Peyer's patch (tissue), 4 donors: ENCODE data around the gene FUOM. TPM values are rescaled to one million over a fixed set of nuclear protein-coding genes. Genes with fewer than 3 reads are reported as not detected.
A peak's percentile ranks its signal among the peaks of the same experiment; 100 is the strongest.
"Not testable (repeated sequence)": the region's sequence is repeated elsewhere in the genome, so short reads cannot be mapped to it uniquely, and the experiment has no call there.

Experiments
- DNase-seq, 3 donors: peaks; one replicate each; pipeline ENCODE4 v3.0.0-alpha.2; 2017 to 2019
- H3K27ac ChIP-seq, 4 donors: fragments of 200-600 bp; sonication (generic); one replicate each; pipeline ENCODE4 v1.5.1; 2016 to 2019
- H3K27me3 ChIP-seq, 2 donors: fragments of 200-600 bp; sonication (generic); one replicate each; pipeline ENCODE4 v1.5.1; 2019
- H3K36me3 ChIP-seq, 3 donors: fragments of 200-600 bp; sonication (generic); one replicate each; pipeline ENCODE4 v1.5.1; 2016 to 2019
- H3K4me1 ChIP-seq, 4 donors: fragments of 200-600 bp; sonication (generic); one replicate each; pipeline ENCODE4 v1.5.1; 2016 to 2019
- H3K4me3 ChIP-seq, 4 donors: fragments of 200-600 bp; sonication (generic); 1 replicate in 3 of 4; 2 replicates in 1 of 4; pipeline ENCODE4 v1.5.1; 2016 to 2019; ENCODE audit warnings: mild to moderate bottlenecking in 1 of 4
- H3K9me3 ChIP-seq, 4 donors: fragments of 200-600 bp; sonication (generic); one replicate each; pipeline ENCODE4 v1.5.1; 2016 to 2019; ENCODE audit warnings: mild to moderate bottlenecking in 1 of 4
- POLR2A ChIP-seq, 2 donors: fragments of 450-650 bp; IDR thresholded peaks; one replicate each; pipeline ENCODE4 v1.5.1; 2017; ENCODE audit warnings: antibody characterized with exemption in 2 of 2, mild to moderate bottlenecking in 2 of 2, moderate library complexity in 2 of 2
- total RNA-seq, 4 donors: library from RNA; depleted of rRNA; stranded (reverse); fragments of >200 nt; gene quantifications; one replicate each; pipeline ENCODE4 v1.1.0, GENCODE V29; 2016
- TF ChIP-seq, protein P1 (sequence below), 6 experiments: fragments of 450-650 bp in 4 of 6; fragments of 200-600 bp in 2 of 6; sonication (generic) in 1 of 6; IDR thresholded peaks; one replicate each; pipeline ENCODE4 v1.5.1; 2017 to 2019; ENCODE audit warnings: antibody characterized with exemption in 6 of 6, mild to moderate bottlenecking in 3 of 6, moderate library complexity in 1 of 6

The FUOM gene
- total RNA-seq, 4 donors from 2014 or later = 88.3 to 214 (median 163) TPM

DNA sequence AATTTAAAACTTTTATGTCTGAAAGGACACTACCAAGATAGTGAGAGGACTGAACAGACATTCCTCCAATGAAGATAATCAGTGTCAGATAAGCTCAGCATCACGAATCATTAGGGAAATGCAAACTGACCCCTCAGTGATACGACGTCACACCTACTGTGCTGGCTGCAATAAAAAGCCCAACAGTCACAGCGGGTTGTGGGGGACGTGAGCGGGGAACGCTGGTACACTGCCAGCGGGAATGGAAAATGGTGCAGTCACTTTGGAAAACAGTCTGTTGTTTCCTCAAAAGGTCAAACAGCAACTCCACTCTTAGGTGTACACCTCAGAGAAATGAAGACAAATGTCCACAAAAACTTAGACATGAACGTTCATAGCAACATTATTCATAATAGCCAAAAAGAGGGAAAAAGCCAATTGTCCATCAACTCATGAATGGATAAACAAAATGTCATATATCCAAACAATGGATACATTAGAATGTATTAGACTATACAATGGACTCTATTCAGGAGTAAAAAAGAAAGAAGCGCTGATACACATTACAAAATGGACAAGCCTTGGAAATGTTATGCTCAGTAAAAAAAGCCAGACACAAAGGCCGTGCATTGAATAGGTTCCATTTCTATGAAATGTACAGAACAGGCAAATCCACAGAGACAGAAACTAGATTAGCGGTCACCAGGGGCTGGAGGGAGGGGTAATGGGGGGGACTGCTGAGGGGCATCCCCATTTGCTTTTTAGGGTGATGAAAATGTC lies 17.7 kb upstream of the FUOM start:
- peaks cover 0 to 7% (median 0%) of the 10 kb centered on the region in 3 donors for H3K36me3 ChIP-seq
- H3K9me3 ChIP-seq = no peaks in the 10 kb centered on the region
- no peaks in the 10 kb centered on the region for H3K27me3 ChIP-seq
- DNase-seq = no peak
- TF ChIP-seq, protein P1, sequence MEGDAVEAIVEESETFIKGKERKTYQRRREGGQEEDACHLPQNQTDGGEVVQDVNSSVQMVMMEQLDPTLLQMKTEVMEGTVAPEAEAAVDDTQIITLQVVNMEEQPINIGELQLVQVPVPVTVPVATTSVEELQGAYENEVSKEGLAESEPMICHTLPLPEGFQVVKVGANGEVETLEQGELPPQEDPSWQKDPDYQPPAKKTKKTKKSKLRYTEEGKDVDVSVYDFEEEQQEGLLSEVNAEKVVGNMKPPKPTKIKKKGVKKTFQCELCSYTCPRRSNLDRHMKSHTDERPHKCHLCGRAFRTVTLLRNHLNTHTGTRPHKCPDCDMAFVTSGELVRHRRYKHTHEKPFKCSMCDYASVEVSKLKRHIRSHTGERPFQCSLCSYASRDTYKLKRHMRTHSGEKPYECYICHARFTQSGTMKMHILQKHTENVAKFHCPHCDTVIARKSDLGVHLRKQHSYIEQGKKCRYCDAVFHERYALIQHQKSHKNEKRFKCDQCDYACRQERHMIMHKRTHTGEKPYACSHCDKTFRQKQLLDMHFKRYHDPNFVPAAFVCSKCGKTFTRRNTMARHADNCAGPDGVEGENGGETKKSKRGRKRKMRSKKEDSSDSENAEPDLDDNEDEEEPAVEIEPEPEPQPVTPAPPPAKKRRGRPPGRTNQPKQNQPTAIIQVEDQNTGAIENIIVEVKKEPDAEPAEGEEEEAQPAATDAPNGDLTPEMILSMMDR (IDR thresholded peaks at IDR 0.05) = no peak
- TF ChIP-seq POLR2A (IDR thresholded peaks at IDR 0.05) = no peak
- H3K27ac ChIP-seq = no peak overlapping the region
- peaks cover 0 to 40% (median 13%) of the 10 kb centered on the region in 4 donors for H3K4me1 ChIP-seq
- no peak overlapping the region for H3K4me3 ChIP-seq

DNA sequence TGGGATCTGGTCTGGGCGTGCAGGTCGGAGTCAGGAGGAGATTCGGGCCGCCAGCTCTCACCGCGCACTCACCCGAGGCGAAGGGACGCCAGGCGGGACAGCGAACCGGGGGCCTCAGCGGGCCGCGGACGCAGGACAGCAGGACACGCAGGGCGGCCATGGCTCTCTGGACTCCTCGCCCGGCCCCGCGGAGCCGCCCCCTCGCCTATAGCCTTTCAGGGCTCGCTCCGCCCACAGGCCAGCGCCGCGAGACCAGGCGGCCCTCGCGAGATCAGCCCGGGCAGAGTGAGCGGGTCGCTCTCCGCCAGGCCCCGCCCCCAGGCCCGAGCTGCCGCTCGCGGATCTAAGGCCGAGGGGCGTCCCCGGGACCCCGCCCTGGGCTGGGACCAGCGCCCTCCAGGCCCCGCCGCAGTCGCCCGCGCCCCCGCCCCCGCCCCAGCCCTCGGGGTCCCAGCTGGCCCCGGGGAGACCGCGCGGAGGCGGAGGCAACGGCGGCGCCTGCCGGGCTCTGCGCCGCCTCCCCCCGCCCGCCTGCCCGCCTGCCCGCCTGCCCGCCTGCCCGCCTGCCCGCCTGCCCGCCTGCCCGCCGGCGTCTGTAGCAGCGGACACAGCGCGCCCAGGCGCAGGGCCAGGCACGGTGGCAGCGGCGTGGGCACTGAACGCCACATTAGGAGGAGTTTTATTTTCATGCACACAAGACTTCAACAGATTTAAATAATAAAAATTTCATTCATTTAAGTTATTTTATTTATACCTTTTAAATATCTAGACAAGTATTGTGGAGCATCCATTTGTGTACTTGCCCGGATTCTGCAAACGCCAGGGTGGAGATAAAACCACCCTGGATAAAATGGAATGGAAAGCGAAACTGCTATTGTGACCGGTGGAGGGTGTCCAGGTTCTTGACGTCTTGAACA lies 15.6 kb upstream of the FUOM start, which contains the start of gene ECHS1:
TSS of gene ECHS1 (minus strand) at position 181 of the 917 bp plus-strand sequence. CDS start at position 160, 21 bp downstream.
- Histone ChIP-seq H3K4me1 (peaks cover 0 to 29% (median 10%) of the 10 kb centered on the region in 4 donors), H3K4me3 (peak within 1 kb of the TSS; percentile 85 to 99 (median 90)), H3K27me3 (no peaks in the 10 kb centered on the region), H3K36me3 (peaks cover 0 to 28% (median 0%) of the 10 kb centered on the region in 3 donors), H3K27ac (peak within 1 kb of the TSS; percentile 87 to 99 (median 92)), H3K9me3 (no peaks in the 10 kb centered on the region)
- peak; percentile 95 to 98 (median 97) for DNase-seq
- TF ChIP-seq, protein P1 (IDR thresholded peaks at IDR 0.05) = no peak
- TF ChIP-seq POLR2A (IDR thresholded peaks at IDR 0.05) = peak; percentile 77 to 78

DNA sequence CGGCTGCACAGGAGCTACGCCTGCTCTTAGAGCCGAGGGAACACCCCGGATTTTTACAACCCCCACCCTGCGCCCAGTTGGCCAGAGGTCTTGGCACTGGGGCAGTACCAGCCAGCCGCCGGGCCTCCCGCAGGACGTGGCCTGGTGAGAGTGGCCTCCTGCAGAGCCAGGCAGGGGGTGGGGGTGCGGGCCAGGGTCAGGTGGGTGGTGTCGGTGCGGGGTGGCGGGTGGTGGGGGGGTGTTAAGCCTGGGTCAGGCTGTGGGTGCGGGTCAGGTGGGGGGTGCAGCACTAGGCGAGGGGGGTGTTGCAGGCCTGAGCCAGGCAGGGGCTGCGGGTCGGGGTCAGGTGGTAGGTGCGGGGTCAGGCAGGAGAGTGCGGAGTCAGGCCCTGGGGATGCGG lies 14.7 kb upstream of the FUOM start:
- no peaks in the 10 kb centered on the region for H3K27me3 ChIP-seq
- TF ChIP-seq POLR2A (IDR thresholded peaks at IDR 0.05) = no peak
- TF ChIP-seq, protein P1 (IDR thresholded peaks at IDR 0.05) = no peak
- H3K36me3 ChIP-seq = peaks cover 0 to 35% (median 0%) of the 10 kb centered on the region in 3 donors
- H3K27ac ChIP-seq = peak overlapping the region in 2 of 4 donors; percentile 46 to 92
- H3K4me3 ChIP-seq = peak overlapping the region; percentile 85 to 99 (median 90)
- DNase-seq = peak in 1 of 3 donors; percentile 65
- H3K4me1 ChIP-seq = peaks cover 0 to 21% (median 9%) of the 10 kb centered on the region in 4 donors
- no peaks in the 10 kb centered on the region for H3K9me3 ChIP-seq

DNA sequence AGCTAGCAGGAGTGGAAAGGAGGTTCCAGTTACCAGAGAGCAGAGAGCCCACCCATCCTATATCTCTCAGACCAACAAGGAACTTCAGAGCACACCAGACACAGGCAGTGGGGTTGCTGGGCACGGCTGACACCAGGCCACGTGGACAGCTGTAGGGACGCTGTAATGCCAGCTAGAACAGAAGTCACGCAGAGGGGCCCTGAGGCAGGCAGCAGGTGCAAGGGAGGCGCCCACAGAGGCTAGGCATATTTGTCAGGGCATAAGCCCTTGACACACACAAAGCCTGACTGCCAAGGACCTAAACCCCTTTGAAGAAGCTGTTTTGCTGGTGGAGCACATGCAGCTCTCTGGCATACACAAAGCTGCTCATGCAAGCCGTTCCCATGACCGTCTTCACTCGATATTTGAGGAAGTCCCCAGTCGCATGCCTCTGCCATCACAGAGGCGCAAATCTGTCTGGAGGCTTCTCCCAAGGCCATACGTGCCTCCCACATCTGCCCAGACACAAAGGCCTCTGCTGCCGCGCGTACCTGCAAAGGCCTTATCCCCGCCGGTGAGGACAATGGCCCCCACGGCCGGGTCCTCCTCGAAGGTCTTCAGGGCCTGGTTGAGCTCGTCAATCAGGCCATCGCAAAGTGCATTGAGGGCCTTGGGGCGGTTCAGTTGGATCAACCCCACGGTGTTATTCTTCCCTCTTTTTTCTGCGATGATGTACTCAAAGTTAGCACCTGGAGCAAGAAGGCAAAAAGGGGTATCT lies 12.4 kb upstream of the FUOM start:
- Histone ChIP-seq H3K36me3 (peaks cover 0 to 54% (median 0%) of the 10 kb centered on the region in 3 donors), H3K9me3 (no peaks in the 10 kb centered on the region), H3K27me3 (no peaks in the 10 kb centered on the region), H3K4me3 (no peak overlapping the region), H3K4me1 (peaks cover 0 to 29% (median 9%) of the 10 kb centered on the region in 4 donors), H3K27ac (no peak overlapping the region)
- DNase-seq = peak in 1 of 3 donors; percentile 29
- TF ChIP-seq, protein P1 (IDR thresholded peaks at IDR 0.05) = no peak
- TF ChIP-seq POLR2A (IDR thresholded peaks at IDR 0.05) = no peak

DNA sequence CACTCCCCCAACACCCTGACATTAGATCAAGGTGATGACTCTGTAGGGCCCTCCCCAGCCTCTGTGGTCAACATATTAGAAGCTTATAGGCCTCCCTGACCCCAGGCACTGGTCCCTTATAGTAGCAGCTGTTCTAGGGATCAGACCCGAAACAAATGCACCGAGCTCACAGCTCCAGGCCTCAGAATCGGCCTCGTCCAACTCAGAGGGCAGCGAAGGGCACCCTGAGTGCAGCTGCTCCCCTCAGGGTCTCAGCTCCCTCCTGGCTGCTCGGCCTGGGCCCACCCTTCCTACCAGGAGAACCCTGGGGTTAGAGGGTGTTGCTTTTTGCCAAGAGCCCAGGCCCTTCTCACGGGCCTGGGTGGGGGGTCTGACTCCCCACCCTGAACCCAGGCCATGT lies 10.3 kb upstream of the FUOM start:
- DNase-seq = peak in 1 of 3 donors; percentile 33
- TF ChIP-seq POLR2A (IDR thresholded peaks at IDR 0.05) = no peak
- TF ChIP-seq, protein P1 (IDR thresholded peaks at IDR 0.05) = no peak
- H3K4me3 ChIP-seq = no peak overlapping the region
- no peaks in the 10 kb centered on the region for H3K9me3 ChIP-seq
- no peaks in the 10 kb centered on the region for H3K27me3 ChIP-seq
- no peak overlapping the region for H3K27ac ChIP-seq
- peaks cover 0 to 75% (median 0%) of the 10 kb centered on the region in 3 donors for H3K36me3 ChIP-seq
- H3K4me1 ChIP-seq = peaks cover 0 to 32% (median 5%) of the 10 kb centered on the region in 4 donors

DNA sequence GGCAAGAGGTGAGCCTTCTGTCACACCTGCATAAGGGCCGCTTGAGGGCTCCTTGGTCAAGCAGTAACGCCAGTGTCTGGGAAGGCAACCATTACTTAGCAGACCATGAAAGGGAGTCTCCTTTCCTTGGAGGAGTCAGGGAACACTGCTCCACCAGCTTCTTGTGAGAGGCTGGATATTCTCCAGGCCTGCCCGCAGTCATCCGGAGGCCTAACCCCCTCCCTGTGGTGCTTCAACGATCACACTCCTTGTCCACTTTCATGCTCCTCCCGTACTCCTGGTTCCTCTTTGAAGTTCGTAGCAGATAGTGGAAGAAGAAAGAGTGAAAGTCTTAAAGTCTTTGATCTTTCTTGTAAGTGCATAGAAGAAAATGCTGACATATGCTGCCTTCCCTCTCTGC lies 9.6 kb upstream of the FUOM start:
- Histone ChIP-seq H3K4me1 (peaks cover 0 to 30% (median 3%) of the 10 kb centered on the region in 4 donors), H3K36me3 (peaks cover 0 to 82% (median 0%) of the 10 kb centered on the region in 3 donors)
- not testable (repeated sequence) for H3K4me3 ChIP-seq, DNase-seq, H3K9me3 ChIP-seq, H3K27me3 ChIP-seq, H3K27ac ChIP-seq
